GM19099 (cell line): Measurements from ENCODE around the gene DNAAF8.

Experiments
- POLR2A ChIP-seq: IDR thresholded peaks from 3 replicates; pipeline ENCODE4 v1.6.1; 2011; ENCODE audit warnings: low read depth; ENCODE audit not compliant: insufficient read length; ENCODE audit errors: extremely low read depth

The DNAAF8 gene

DNA sequence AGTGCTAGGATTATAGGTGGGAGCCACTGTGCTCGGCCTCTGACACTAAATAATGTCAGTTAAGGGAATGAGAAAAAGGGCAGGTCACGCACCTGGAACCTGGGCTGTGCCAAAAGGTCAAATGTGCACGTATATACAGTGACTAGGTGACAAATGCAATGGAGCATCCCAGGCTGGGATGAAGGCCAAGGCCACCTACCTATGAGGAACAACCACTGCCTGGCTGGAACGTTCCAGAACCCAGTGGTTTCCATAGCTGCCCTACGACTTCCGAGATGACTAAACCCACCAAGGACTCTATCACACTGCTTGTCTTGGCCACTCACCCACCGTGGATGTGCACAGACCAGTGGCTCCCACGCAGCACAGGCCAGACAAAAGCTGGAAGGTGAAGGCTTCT is 16.6 kb downstream of the DNAAF8 start:
- TF ChIP-seq POLR2A: no peak

DNA sequence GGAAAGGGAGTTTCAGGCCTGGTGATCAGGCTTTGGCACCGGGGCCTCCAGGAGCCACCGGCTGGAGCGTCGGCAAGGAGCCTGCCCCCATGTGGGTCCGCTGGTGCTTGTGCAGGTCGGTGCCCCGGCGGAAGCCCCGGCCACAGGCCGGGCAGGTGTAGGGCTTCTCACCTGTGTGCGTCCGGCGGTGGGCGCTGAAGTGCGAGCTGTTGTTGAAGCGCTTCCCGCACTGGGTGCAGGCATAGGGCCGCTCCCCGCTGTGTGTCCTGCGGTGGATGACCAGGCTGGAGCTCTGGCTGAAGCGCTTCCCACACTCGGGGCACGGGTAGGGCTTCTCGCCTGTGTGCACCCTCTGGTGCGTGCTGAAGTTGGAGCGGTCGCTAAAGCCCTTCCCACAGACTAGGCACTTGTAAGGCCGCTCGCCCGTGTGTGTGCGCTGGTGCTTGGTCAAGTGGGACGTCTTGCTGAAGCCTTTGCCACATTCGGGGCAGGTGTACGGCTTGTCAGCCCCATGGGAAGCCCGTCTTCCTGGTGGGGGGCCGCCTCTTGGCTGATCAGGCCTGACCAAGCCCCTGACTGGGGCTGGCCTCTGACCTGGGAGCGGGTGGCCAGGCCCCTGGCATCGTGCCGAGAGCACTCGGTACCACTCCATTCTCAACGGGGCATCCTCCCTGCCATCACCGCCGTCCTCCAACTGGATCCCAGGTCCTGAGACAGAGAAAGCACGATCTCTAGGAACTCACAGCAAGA is 18.2 kb downstream of the DNAAF8 start:
- no peak for TF ChIP-seq POLR2A

DNA sequence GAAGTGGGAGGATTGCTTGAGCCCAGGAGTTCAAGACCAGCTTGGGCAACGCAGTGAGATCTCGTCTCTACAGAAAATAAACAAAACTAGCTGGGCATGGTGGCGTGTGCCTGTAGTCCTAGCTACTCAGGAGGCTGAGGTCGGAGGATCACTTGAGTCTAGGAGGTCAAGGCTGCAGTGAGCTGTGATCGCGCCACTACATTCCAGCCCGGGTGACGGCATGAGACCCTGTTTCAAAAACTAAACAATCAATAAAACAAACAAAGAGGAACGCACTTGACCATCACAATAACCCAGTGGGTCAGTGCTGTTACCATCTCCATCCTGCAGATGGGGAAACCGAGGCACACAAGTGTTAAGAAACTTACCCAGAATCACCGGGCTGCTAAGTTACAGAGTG is 18.9 kb downstream of the DNAAF8 start:
- TF ChIP-seq POLR2A: no peak

DNA sequence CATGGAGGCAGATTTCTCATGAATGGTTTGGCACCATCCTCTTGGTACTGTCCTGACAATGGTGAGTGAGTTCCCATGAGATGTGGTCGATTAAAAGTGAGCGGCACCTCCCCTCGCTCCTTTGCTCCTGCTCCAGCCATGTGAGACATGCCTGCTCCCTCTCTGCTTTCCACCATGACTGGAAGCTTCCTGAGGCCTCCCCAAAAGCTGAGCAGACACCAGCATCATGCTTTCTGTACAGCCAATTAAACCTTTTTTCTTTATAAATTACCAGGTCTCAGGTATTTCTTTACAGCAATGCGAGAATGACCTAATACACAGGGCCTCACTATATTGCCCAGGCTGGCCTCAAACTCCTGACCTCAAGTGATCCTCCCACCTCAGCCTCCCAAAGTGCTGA is 20.5 kb downstream of the DNAAF8 start:
- TF ChIP-seq POLR2A: no peak

DNA sequence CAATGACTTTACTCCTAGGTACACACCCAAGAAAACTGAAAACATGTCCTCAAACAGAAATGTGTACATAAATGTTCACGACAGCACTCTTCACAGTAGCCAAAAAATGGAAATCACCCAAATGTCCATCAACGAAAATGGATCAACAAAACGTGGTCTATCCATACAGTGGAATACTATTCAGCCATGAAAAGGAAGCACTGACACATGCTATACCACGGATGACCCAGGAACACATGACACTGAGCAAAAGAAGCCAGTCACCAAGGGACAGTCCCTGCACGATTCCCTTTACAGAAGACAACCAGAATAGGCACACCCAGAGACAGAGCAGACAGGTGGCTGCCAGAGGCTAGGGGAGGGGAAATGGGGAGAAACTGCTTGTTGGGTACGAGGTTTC is 21.4 kb downstream of the DNAAF8 start:
- no peak for TF ChIP-seq POLR2A

DNA sequence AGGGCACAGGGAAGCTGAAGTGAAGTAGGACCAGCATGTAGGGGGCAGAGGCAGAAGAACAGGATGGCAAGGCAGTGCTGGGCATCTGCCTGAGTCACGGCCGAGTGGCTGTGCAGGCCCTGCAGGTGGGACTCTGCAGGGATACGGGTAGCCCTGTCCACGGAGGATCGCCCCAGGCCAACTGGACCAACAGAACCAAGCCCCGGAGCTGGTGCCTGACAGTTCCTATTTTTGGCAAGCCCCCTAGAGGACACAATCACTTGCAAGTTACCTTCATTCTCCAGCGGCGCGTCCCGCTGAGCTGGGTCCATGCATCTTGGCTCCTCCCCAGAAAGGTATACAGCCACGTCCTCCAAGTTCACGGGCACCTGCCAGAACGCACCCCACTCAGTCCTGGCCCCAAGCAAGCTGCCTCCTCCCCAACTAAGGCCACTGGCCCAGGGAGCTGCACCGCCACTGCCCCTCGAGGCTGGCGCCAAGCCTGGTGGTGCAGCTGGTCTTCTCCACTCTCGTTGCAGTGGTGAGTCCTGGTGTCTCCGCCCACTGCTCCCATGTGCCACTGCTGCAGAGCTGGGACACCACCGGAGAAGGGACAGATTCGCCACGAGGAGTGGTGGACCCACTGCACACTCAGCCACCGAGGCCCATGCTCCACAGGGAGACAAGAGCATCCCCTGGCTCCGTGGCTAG is 26.0 kb downstream of the DNAAF8 start:
- TF ChIP-seq POLR2A: no peak

DNA sequence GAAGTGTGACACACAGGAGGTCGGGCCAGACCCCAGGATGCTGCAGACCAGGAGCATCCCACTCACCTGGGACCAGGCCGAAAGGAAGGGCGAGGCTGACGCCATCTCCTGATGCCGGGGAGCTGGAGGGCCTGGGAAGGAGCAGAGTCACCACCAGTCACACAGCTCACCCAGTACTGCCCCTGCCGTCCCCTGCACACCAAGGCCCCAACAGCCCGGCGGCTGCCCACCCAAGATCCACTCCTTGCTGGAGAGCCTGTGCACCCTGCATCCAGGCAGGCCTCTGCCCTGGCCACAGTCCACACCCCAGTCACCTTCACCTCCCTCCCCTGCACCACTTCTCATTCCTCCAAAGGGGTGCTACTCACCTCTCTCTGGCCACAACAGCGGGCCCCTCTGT is 27.9 kb downstream of the DNAAF8 start:
- TF ChIP-seq POLR2A: no peak

DNA sequence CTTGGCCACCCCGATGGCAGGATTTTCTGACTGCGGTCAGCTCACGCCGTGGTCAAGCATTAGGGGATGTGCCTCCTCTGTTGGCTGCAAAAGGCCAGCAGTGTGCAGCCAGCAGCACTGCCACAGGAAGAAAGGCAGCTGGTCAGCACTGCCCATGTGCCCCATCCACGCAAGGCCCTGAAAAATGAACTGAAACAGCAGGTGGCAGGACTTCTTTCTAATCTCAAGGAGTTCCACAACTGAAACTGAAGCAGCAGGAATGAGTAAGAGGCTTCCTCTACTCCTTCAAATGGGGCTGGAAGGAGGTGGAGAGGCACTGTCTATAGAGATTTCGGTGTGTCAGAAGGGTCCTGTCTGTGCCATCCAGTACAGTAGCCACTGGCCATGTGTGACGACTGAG is 29.5 kb downstream of the DNAAF8 start:
- no peak for TF ChIP-seq POLR2A

DNA sequence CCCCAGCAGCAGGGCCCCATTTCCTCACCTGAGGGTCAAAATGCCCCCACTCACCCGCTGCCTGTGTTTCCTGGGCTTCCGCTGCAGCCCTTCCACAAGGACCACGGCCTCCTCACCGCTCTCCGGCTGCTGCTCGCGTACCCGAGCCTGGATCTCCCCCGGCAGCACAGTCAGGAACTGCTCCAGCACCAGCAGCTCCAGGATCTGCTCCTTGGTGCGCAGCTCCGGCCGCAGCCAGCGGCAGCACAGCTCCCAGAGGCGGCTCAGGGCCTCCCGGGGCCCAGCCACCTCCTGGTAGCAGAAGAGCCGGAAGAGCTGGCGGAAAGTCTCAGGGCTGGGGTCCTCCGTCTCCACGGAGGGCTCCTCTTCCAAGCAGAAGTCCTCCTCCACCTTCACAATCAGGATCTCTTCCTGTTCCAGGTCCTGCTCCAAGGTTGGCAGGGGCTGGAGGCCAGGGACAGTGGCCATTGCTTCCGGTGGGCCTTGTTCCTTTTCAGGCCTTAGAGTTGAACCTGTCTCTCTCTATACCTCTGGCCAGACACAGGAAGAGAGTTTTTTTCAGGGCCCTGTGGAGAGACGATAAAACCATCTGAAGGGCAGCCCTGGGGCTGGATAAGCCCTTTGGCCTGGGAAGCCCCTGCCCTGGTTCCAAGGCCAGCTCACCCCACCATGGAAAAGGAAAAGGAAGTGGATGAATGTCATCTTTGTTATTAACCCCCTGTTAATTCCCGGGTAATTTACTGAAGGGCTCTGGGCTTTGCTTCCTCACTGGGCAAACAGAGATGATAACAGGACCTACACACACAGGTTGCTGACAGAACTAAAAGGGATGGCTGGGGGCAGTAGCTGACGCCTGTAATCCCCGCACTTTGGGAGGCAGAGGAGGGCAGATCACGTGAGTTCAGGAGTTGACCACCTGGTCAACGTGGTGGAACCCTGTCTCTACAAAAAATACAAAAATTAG is 31.5 kb downstream of the DNAAF8 start:
- TF ChIP-seq POLR2A: no peak

DNA sequence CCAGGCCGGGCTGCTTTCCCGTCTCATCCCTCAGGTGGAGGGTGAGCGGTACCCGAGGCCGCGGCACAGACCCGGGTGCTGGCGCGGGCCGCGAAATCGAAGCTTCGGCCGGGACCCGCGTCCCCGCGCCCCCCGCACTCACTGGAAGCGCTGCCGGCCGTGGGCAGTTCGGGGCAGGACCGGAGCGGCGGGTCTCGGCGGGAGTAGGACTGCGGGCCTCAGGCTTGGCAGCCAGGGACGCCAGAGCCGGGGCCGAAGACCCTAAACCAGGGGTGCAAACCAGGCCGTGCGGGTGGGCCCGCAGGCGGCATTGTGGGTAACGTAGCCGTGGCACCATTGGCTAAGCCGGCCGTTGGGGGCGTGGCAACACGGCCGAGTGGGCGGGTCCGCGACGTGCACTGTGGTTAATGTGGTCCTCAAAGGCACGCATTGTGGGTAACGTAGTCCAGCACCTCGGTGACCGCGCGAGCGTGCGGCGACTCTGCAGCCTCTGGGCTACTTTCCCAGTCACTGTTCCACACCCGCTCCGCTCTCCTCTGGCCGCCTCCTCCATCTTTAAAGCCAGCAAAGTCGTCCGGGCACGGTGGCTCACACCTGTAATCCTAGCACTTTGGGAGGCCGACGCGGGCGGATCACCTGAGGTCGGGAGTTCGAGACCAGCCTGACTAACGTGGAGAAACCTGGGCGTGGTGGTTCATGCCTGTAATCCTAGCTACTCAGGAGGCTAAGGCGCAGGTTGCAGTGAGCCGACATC is 32.7 kb downstream of the DNAAF8 start, which contains the start of gene ZNF500:
Gene ZNF500 (minus strand): TSS at position 288 of the 754 bp plus-strand sequence. CDS start 1,184 bp downstream, outside the sequence.
- TF ChIP-seq POLR2A: peak; percentile 72

DNA sequence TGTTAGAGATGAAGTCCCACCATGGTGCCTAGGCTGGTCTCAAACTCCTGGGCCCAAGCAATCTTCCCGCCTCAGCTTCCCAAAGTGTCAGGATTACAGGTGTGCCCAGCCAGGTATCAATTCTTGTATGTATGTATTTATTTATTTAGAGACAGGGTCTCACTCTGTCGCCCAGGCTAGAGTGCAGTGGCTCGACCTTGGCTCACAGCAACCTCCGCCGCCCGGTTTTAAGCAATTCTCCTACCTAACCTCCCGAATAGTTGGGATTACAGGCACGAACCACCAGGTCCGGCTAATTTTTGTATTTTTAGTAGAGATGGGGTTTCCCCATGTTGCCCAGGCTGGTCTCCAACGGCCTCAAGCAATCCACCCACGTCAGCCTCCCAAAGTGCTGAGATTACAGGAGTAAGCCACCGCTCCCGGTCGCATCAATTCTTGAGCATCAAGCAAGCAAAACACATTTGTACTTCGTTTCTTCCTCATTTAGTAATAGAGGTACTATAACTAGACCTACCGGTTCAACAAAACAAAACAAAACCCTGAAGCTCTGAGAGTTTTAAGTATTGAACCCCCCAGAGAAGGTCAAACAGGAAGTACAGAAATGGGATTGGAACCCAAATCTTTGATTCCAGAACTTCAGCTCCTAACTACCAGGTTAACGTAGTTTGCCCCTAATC is 33.7 kb downstream of the DNAAF8 start:
- TF ChIP-seq POLR2A: no peak

DNA sequence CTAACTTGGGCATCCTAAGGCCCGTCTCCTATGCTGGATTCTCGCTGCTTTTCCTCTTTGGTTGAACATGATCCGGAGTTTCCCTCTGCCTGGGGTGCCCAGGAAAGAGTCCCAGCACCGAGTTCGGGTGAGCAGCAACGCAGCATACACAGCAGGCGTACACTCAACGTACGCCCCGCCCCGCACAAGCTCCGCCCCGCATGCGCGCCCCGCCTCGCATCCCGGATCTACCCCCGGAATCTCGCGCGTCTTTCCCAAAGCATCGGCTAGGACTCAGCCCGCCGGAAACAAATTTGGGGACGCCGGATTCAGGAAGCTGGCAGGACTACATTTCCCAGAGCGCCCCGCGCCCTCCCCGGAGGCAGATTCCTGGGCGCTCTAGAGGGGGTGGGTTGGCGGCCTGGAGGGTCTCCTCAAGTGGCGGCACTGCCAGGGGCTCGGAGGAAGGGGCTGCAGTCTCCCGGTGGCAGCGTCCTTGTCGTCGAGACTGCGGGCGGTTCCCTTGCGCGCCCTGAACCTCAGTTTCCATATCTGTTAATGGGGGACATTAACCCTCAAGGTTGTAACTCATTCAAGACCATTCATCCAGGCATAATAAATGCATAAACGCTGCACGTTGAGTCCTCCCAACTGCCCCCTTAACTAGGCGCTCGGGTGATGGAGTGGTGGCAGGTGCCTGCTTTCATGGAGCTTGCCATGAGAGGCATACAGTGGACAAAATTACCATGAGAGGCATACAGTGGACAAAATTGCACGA is 34.4 kb downstream of the DNAAF8 start:
- TF ChIP-seq POLR2A: peak; percentile 88

DNA sequence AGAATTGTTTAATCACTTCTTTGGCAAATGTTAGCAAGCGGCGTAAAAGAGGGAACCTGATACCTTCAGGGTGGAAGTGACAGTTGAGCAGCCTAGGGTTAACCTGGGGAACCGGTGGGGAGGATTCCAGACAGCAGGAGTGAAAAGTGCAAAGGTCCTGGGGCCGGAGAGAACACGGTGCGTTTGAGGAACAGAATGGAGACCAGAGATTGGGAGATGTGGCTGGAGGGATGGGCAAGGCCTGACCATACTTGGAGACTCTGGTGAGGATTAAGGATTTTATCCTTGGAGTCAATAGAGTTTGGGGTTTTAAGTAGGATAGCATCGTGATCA is 34.9 kb downstream of the DNAAF8 start:
- TF ChIP-seq POLR2A: no peak
